T-helper 2 cell treated with Interferon-gamma antibody and Interleukin-4, amounts not matched to agents 5 μg/mL and 100 μg/mL, for 36 hours (primary cell): ENCODE results near the gene GUCY2D.

Experiments
- DNase-seq: peaks from one replicate; pipeline ENCODE4 v3.0.0; 2021; ENCODE audit warnings: low spot score
- H3K27ac Mint-ChIP-seq: one replicate; pipeline ENCODE4 v1.8.0; 2021; ENCODE audit warnings: mild to moderate bottlenecking, mixed read lengths
- H3K27me3 Mint-ChIP-seq: one replicate; pipeline ENCODE4 v1.8.0; 2021; ENCODE audit warnings: low read depth, mixed read lengths
- H3K36me3 Mint-ChIP-seq: one replicate; pipeline ENCODE4 v1.8.0; 2021; ENCODE audit warnings: low read depth, mixed read lengths
- H3K4me1 Mint-ChIP-seq: one replicate; pipeline ENCODE4 v1.8.0; 2021; ENCODE audit warnings: low read depth, mixed read lengths
- H3K4me3 Mint-ChIP-seq: one replicate; pipeline ENCODE4 v1.8.0; 2022; ENCODE audit warnings: mild to moderate bottlenecking, moderate library complexity, mixed read lengths
- H3K9me3 Mint-ChIP-seq: one replicate; pipeline ENCODE4 v1.8.0; 2021; ENCODE audit warnings: mixed read lengths

Gene GUCY2D

DNA sequence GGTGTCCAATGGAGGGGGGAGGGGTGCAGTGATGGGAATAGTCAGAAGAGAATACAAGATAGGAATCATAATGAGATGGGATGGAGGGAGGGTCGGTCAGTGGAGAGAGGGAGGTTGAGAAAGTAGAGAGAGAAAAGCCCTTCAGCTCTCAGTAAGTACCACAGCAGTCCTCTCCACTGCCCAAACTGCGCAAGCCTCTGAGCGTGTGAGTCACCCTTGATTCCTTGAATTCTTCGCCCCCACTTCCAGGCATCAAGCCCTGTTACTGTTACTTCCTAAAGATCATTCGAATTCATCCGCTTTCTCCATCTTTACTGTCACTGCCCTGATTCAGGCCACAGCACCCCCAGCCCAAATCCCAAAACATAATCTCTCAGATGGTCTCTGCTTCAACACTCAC, 2.5 kb downstream of the GUCY2D start:
- DNase-seq = no peak
- peaks cover 6% of the 10 kb centered on the region for H3K4me1 Mint-ChIP-seq
- no peak overlapping the region for H3K27ac Mint-ChIP-seq
- no peaks in the 10 kb centered on the region for H3K36me3 Mint-ChIP-seq
- H3K4me3 Mint-ChIP-seq = no peak overlapping the region
- H3K27me3 Mint-ChIP-seq = peaks cover 40% of the 10 kb centered on the region
- H3K9me3 Mint-ChIP-seq = no peaks in the 10 kb centered on the region

DNA sequence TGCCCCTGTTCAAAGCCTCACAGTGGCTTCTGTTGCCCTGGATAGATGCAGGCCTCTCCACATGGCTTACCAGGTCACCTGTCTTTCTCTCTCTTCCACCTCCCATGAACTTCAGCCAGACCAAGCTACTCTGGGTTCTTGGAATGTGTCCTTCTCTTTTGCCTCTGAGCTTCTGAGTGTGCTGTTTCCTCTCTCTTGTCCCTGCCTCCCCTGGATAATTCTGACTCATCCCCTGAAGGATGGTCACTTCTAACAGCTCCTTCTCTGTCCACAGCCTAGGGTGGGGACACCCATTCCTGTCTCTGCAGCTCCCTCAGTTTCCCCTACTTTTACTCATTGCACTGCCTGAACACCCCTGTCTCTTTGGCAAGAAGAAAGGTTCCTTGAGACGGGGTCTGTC, 2.9 kb downstream of the GUCY2D start:
- H3K4me1 Mint-ChIP-seq = peaks cover 6% of the 10 kb centered on the region
- no peak overlapping the region for H3K4me3 Mint-ChIP-seq
- peaks cover 41% of the 10 kb centered on the region for H3K27me3 Mint-ChIP-seq
- H3K36me3 Mint-ChIP-seq = no peaks in the 10 kb centered on the region
- H3K27ac Mint-ChIP-seq = no peak overlapping the region
- no peak for DNase-seq
- H3K9me3 Mint-ChIP-seq = no peaks in the 10 kb centered on the region

DNA sequence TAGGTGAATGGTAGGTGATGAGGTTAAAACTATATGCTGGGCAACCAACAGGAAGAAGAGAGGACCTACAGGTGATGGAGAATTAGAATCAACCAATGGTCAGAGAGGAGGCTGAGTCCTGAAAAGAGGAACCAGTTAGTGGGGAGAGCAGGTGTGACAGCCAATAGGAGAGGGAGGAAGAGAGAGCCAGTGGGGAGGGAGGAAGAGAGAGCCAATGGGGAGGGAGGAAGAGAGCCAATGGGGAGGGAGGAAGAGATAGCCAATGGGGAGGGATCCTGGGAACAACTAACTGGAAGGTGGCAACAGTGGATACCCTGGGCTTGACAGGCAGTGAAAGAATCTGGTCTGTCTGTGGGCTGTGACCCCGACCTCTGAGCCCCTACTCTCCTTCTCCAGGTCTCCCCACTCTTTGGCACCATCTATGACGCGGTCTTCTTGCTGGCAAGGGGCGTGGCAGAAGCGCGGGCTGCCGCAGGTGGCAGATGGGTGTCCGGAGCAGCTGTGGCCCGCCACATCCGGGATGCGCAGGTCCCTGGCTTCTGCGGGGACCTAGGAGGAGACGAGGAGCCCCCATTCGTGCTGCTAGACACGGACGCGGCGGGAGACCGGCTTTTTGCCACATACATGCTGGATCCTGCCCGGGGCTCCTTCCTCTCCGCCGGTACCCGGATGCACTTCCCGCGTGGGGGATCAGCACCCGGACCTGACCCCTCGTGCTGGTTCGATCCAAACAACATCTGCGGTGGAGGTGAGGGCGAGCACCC, 3.7 kb downstream of the GUCY2D start:
- H3K4me1 Mint-ChIP-seq = peaks cover 6% of the 10 kb centered on the region
- H3K27ac Mint-ChIP-seq = no peak overlapping the region
- DNase-seq = no peak
- no peaks in the 10 kb centered on the region for H3K36me3 Mint-ChIP-seq
- H3K4me3 Mint-ChIP-seq = no peak overlapping the region
- no peaks in the 10 kb centered on the region for H3K9me3 Mint-ChIP-seq
- H3K27me3 Mint-ChIP-seq = peaks cover 33% of the 10 kb centered on the region

- no peak for DNase-seq
- H3K4me3 Mint-ChIP-seq = no peak overlapping the region
- no peaks in the 10 kb centered on the region for H3K9me3 Mint-ChIP-seq
- no peak overlapping the region for H3K27ac Mint-ChIP-seq
- no peaks in the 10 kb centered on the region for H3K36me3 Mint-ChIP-seq
- H3K4me1 Mint-ChIP-seq = peaks cover 3% of the 10 kb centered on the region
- peaks cover 27% of the 10 kb centered on the region for H3K27me3 Mint-ChIP-seq
Observed at GRCh38 chr17:8006836-8007680, 4.6 kb downstream of the GUCY2D start.

DNA sequence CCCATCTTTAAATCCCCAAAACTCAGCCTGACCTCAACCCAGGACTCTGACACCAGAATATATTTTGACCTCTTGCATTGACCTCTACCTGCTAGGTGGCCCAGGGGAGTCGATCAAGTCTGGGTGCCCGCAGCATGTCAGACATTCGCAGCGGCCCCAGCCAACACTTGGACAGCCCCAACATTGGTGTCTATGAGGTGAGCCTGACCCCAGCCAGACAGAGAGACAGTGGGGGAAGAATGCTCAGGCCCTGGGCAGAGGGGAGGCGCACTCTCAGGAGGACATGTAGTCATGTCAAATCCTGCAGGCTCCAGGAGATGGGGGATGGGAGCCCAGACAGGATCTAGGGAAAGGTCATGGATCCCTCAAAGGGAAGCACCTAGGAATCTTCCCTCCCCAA, 5.4 kb downstream of the GUCY2D start:
- H3K4me1 Mint-ChIP-seq = no peaks in the 10 kb centered on the region
- H3K36me3 Mint-ChIP-seq = no peaks in the 10 kb centered on the region
- H3K27me3 Mint-ChIP-seq = peaks cover 23% of the 10 kb centered on the region
- no peaks in the 10 kb centered on the region for H3K9me3 Mint-ChIP-seq
- no peak overlapping the region for H3K27ac Mint-ChIP-seq
- DNase-seq = no peak
- H3K4me3 Mint-ChIP-seq = no peak overlapping the region

GRCh38 chr17:8012045-8012580, 9.7 kb downstream of the GUCY2D start:
- Mint-ChIP-seq H3K9me3 (no peaks in the 10 kb centered on the region), H3K4me3 (no peak overlapping the region), H3K4me1 (peaks cover 7% of the 10 kb centered on the region), H3K27me3 (peaks cover 22% of the 10 kb centered on the region), H3K36me3 (no peaks in the 10 kb centered on the region), H3K27ac (no peak overlapping the region)
- DNase-seq = no peak

- no peak overlapping the region for H3K4me3 Mint-ChIP-seq
- H3K4me1 Mint-ChIP-seq = peaks cover 7% of the 10 kb centered on the region
- peaks cover 25% of the 10 kb centered on the region for H3K27me3 Mint-ChIP-seq
- no peak for DNase-seq
- H3K36me3 Mint-ChIP-seq = no peaks in the 10 kb centered on the region
- no peak overlapping the region for H3K27ac Mint-ChIP-seq
- H3K9me3 Mint-ChIP-seq = no peaks in the 10 kb centered on the region
Observed at GRCh38 chr17:8012996-8013640, 10.7 kb downstream of the GUCY2D start.

GRCh38 chr17:8013731-8014557, 11.5 kb downstream of the GUCY2D start:
- no peaks in the 10 kb centered on the region for H3K36me3 Mint-ChIP-seq
- H3K4me1 Mint-ChIP-seq = peaks cover 7% of the 10 kb centered on the region
- H3K27me3 Mint-ChIP-seq = peaks cover 26% of the 10 kb centered on the region
- no peak overlapping the region for H3K27ac Mint-ChIP-seq
- no peaks in the 10 kb centered on the region for H3K9me3 Mint-ChIP-seq
- DNase-seq = no peak
- H3K4me3 Mint-ChIP-seq = no peak overlapping the region

DNA sequence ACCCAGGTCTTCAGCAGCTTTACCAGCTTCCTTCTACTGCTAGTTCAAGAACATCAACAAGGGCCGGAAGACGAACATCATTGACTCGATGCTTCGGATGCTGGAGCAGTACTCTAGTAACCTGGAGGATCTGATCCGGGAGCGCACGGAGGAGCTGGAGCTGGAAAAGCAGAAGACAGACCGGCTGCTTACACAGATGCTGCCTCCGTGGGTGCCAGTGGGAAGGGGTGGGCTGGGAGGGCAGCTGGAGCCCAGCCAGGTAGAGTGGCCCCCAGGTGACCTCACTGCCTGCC, 12.1 kb downstream of the GUCY2D start:
- no peak for DNase-seq
- Mint-ChIP-seq H3K9me3 (no peaks in the 10 kb centered on the region), H3K36me3 (no peaks in the 10 kb centered on the region), H3K27me3 (peaks cover 26% of the 10 kb centered on the region), H3K4me3 (no peak overlapping the region), H3K4me1 (peaks cover 7% of the 10 kb centered on the region), H3K27ac (no peak overlapping the region)

- Mint-ChIP-seq H3K4me1 (peaks cover 8% of the 10 kb centered on the region), H3K9me3 (no peaks in the 10 kb centered on the region), H3K27me3 (peaks cover 26% of the 10 kb centered on the region), H3K4me3 (no peak overlapping the region), H3K36me3 (no peaks in the 10 kb centered on the region), H3K27ac (no peak overlapping the region)
- DNase-seq = no peak
Observed at GRCh38 chr17:8015236-8015956, 13.0 kb downstream of the GUCY2D start.

DNA sequence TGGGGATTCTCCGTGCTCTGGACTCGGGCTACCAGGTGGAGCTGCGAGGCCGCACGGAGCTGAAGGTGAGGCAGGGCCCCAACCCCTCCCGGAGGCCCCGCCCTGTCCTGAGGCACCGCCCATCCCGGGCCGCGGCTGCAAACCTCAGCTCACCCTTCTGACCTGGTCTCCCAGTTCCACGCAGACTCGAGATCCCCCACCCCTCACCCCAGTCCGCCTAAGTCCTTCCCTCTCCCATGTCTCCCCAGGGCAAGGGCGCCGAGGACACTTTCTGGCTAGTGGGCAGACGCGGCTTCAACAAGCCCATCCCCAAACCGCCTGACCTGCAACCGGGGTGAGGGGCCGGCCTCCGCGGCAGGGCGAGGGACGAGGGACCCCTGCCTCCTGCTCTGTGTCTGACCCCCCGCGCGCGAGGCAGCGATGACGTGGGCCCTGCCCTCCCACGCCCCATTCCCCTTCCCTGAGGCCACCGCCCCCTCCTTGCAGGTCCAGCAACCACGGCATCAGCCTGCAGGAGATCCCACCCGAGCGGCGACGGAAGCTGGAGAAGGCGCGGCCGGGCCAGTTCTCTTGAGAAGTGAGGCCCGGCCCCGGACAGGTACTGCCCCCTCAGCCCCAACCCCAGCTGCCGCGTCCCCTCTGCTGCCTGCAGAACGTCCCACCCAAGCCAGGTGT, 13.7 kb downstream of the GUCY2D start:
- H3K36me3 Mint-ChIP-seq = no peaks in the 10 kb centered on the region
- peak; percentile 17 for DNase-seq

GRCh38 chr17:8016632-8017424, 14.4 kb downstream of the GUCY2D start:
- no peaks in the 10 kb centered on the region for H3K36me3 Mint-ChIP-seq

More for the DNA sequence above, 13.7 kb downstream of the GUCY2D start:
- Mint-ChIP-seq H3K9me3 (no peaks in the 10 kb centered on the region), H3K27me3 (peaks cover 26% of the 10 kb centered on the region), H3K4me1 (peaks cover 8% of the 10 kb centered on the region), H3K27ac (no peak overlapping the region), H3K4me3 (peak overlapping the region; percentile 84)

More at GRCh38 chr17:8016632-8017424, 14.4 kb downstream of the GUCY2D start:
- Mint-ChIP-seq H3K9me3 (no peaks in the 10 kb centered on the region), H3K27ac (no peak overlapping the region), H3K4me3 (peak overlapping the region; percentile 84), H3K4me1 (peaks cover 8% of the 10 kb centered on the region), H3K27me3 (peaks cover 26% of the 10 kb centered on the region)
- peak; percentile 54 for DNase-seq
